GM12878 (cell line): ENCODE data around the gene NR6A1.

Experiments used
- EGR1 ChIP-seq, 2 experiments: IDR thresholded peaks; 1 replicate in 1 of 2; 2 replicates in 1 of 2; pipeline ENCODE4 v1.6.1; 2011 to 2012; ENCODE audit warnings: low read depth in 2 of 2, low read length in 2 of 2, borderline replicate concordance in 1 of 2, mild to moderate bottlenecking in 1 of 2, moderate library complexity in 1 of 2
- GABPA ChIP-seq: IDR thresholded peaks from 2 replicates; pipeline ENCODE4 v1.6.1; 2014; ENCODE audit warnings: antibody characterized with exemption, low read depth, mild to moderate bottlenecking, inconsistent platforms
- NR2C1 ChIP-seq: fragments of 450-650 bp; IDR thresholded peaks from 2 replicates; pipeline ENCODE4 v1.6.1; 2017; ENCODE audit warnings: antibody characterized with exemption, mild to moderate bottlenecking, moderate library complexity

DNA sequence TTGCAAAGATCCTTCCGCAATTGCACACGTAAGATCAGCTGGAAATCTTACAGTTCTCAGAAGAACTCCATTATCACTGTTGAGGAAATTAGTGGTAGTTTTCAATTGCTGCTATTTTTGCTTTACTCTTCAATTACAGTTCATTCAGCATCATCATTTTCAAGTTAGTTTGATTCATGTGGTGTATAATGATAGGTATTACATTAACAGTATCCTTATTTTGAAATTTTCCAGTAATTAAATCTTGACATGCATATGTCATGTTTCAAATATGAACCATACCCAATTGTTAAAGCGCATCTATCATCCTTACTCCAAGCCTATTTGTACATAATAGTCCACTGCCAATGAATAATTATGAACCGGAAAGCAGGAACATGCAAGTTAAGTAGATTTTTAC is 60.3 kb downstream of the NR6A1 start:
- TF ChIP-seq GABPA, result no peak
- TF ChIP-seq NR2C1, result no peak
- TF ChIP-seq EGR1 (IDR thresholded peaks at IDR 0.05; ENCODE audit: borderline replicate concordance in 1 of 2, low read depth in 2 of 2, low read length in 2 of 2), result no peak
